HL-60 (cell line): ENCODE data around the gene PANX3.

ENCODE experiments used
- DNase-seq, 2 experiments: peaks; one replicate each; pipeline ENCODE4 v3.0.0-alpha.2; 2010 to 2020; ENCODE audit warnings: low read depth in 1 of 2, low spot score in 1 of 2
- H3K27ac ChIP-seq: fragments of 250-450 bp; sonication (Bioruptor Pico); replicated peaks from 2 replicates; pipeline ENCODE4 v1.5.1; 2020; ENCODE audit warnings: mild to moderate bottlenecking, moderate library complexity
- H3K27me3 ChIP-seq: fragments of 250-450 bp; sonication (Bioruptor Pico); 2 replicates; pipeline ENCODE4 v1.5.1; 2021; ENCODE audit warnings: mild to moderate bottlenecking, moderate library complexity; ENCODE audit not compliant: insufficient read depth, poor library complexity, severe bottlenecking
- H3K4me3 ChIP-seq: replicated peaks from 2 replicates; pipeline ENCODE4 v1.5.1; 2011; ENCODE audit warnings: mild to moderate bottlenecking, control low read depth, low read length; ENCODE audit not compliant: insufficient read depth
- GABPA ChIP-seq: IDR thresholded peaks from 2 replicates; pipeline ENCODE4 v1.6.1; 2012; ENCODE audit warnings: low read depth
- POLR2AphosphoS5 ChIP-seq: IDR thresholded peaks from 2 replicates; pipeline ENCODE4 v1.6.1; 2012; ENCODE audit warnings: low read depth
- SPI1 ChIP-seq: IDR thresholded peaks from 2 replicates; pipeline ENCODE4 v1.6.1; 2012; ENCODE audit warnings: low read depth, mild to moderate bottlenecking, borderline replicate concordance
- TF ChIP-seq, protein P1 (sequence below): IDR thresholded peaks from 2 replicates; pipeline ENCODE4 v1.6.1; 2012; ENCODE audit warnings: low read depth; ENCODE audit not compliant: insufficient replicate concordance
- TF ChIP-seq, protein P2 (sequence below): IDR thresholded peaks from one replicate; pipeline ENCODE4 v1.5.1; 2011; ENCODE audit warnings: low read length, control low read depth, inconsistent platforms; ENCODE audit not compliant: insufficient read depth

PANX3 gene

DNA sequence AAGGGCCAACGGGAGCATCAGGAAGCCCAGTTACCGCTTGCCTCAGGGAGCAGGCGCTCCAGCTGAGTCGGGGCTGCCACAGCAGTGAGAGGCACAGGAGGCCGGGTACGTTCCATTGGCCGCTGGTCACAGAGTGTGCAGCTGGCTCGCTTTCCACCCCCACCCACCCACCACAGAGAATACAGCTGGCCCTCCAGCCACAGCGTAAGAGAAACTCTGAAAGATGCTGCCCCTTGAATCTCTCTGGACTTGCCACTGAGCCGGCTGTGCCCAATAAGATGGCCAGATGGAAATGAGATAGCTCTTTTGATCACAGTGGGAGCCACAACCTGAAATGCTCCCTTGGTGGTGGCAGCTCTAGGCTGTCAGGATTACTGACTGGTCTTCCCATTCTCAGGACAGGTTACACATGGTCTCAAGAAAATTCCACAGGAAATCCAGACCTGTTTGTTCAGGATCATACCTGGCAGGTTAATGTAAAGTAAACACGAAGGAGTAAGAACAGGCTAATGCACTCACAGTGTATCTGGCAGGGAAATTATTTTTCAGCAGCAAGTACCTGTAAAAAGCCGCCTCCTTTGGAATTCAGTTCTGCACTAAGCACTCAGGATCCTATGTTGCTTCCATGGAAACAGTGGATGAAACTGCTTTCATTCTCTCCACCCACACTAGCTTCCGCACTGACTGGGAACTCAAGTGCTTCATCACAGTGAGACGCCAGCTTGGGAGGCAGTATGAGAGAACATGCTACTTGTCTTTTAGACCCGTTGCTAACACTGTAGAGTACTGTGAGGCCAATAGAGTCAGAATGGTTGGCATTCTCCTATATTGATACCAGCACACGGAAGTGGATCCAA lies 45.8 kb downstream of the PANX3 start:
- TF ChIP-seq, protein P1, sequence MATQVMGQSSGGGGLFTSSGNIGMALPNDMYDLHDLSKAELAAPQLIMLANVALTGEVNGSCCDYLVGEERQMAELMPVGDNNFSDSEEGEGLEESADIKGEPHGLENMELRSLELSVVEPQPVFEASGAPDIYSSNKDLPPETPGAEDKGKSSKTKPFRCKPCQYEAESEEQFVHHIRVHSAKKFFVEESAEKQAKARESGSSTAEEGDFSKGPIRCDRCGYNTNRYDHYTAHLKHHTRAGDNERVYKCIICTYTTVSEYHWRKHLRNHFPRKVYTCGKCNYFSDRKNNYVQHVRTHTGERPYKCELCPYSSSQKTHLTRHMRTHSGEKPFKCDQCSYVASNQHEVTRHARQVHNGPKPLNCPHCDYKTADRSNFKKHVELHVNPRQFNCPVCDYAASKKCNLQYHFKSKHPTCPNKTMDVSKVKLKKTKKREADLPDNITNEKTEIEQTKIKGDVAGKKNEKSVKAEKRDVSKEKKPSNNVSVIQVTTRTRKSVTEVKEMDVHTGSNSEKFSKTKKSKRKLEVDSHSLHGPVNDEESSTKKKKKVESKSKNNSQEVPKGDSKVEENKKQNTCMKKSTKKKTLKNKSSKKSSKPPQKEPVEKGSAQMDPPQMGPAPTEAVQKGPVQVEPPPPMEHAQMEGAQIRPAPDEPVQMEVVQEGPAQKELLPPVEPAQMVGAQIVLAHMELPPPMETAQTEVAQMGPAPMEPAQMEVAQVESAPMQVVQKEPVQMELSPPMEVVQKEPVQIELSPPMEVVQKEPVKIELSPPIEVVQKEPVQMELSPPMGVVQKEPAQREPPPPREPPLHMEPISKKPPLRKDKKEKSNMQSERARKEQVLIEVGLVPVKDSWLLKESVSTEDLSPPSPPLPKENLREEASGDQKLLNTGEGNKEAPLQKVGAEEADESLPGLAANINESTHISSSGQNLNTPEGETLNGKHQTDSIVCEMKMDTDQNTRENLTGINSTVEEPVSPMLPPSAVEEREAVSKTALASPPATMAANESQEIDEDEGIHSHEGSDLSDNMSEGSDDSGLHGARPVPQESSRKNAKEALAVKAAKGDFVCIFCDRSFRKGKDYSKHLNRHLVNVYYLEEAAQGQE, result no peak
- no peak for TF ChIP-seq SPI1
- TF ChIP-seq GABPA, result no peak
- TF ChIP-seq, protein P2, sequence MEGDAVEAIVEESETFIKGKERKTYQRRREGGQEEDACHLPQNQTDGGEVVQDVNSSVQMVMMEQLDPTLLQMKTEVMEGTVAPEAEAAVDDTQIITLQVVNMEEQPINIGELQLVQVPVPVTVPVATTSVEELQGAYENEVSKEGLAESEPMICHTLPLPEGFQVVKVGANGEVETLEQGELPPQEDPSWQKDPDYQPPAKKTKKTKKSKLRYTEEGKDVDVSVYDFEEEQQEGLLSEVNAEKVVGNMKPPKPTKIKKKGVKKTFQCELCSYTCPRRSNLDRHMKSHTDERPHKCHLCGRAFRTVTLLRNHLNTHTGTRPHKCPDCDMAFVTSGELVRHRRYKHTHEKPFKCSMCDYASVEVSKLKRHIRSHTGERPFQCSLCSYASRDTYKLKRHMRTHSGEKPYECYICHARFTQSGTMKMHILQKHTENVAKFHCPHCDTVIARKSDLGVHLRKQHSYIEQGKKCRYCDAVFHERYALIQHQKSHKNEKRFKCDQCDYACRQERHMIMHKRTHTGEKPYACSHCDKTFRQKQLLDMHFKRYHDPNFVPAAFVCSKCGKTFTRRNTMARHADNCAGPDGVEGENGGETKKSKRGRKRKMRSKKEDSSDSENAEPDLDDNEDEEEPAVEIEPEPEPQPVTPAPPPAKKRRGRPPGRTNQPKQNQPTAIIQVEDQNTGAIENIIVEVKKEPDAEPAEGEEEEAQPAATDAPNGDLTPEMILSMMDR, result no peak
- no peak for TF ChIP-seq POLR2AphosphoS5
- no peak for DNase-seq
- no peak overlapping the region for H3K4me3 ChIP-seq
- no peak overlapping the region for H3K27ac ChIP-seq
- no peaks in the 10 kb centered on the region for H3K27me3 ChIP-seq

DNA sequence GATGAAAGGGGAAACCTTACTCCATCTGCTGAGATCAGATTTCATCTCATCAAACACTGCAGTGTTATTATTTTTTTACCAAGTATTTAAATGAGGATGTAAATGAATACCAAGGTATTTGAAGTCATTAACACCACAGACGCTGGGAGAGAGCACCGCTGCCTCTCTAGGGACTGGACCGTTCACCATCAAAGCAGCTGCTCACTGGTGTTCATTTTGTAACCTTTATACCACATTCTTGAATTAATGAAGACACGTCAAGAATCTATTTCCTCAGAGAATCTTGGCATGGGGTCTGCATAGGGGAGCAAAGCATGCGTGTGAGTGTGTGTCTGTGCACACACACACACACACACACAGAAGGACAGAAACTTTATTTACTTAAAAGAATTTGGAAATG lies 46.7 kb downstream of the PANX3 start:
- Histone ChIP-seq H3K4me3 (no peak overlapping the region), H3K27ac (no peak overlapping the region), H3K27me3 (no peaks in the 10 kb centered on the region)
- no peak for DNase-seq
- no peak for TF ChIP-seq GABPA
- TF ChIP-seq, protein P2, result no peak
- no peak for TF ChIP-seq POLR2AphosphoS5
- TF ChIP-seq, protein P1, result no peak
- TF ChIP-seq SPI1, result no peak

DNA sequence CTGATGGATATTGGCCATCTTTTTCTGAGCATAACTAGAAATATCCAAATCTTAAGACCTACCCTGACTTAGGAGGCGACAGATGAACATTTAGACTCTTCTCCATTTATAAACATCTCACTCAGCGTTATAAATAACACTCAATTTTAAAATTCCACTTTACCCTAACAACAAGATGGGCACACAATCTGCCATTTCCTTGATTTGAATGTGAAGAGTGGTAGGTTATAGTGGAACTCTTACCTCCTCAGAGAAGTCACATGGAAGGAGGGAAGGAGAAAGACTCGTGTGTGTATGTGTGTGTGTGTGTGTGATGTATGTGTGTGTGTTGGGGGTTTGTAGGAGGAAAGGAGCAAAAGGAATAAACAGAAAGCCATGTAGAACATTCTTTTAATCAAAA lies 47.3 kb downstream of the PANX3 start:
- Histone ChIP-seq H3K4me3 (no peak overlapping the region), H3K27ac (no peak overlapping the region), H3K27me3 (no peaks in the 10 kb centered on the region)
- no peak for DNase-seq
- TF ChIP-seq, protein P2, result no peak
- no peak for TF ChIP-seq GABPA

DNA sequence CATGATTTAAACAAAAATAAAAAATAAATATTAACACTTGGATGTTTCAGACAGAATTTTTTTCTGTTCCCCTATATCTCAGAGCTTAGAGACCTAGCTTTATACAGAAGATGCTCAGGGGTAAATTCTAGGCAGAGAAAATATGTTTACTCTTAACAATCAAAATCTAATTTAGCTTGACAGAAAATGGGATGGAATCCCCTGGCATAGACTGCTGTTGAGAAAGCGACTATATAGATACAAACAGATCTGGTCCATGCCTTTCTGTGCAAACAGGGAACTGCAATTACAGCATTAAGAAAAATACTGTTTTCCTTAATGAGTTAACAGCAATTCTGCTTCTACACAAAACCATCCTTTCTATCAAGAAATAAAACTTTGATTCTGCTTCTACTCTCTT lies 47.8 kb downstream of the PANX3 start:
- no peak overlapping the region for H3K27ac ChIP-seq
- DNase-seq, result no peak
- no peak for TF ChIP-seq SPI1
- TF ChIP-seq, protein P2, result no peak
- TF ChIP-seq GABPA, result no peak
- TF ChIP-seq POLR2AphosphoS5, result no peak
- TF ChIP-seq, protein P1, result no peak
- H3K27me3 ChIP-seq, result no peaks in the 10 kb centered on the region
- H3K4me3 ChIP-seq, result no peak overlapping the region
